Fibroblast of pulmonary artery (primary cell): ENCODE results near the gene SYTL3.
"Not testable (repeated sequence)": the region's sequence is repeated elsewhere in the genome, so short reads cannot be mapped to it uniquely, and the experiment has no call there.

Experiments
- DNase-seq: peaks from one replicate; pipeline ENCODE4 v3.0.0-alpha.2; 2010; ENCODE audit warnings: low read depth
- H3K4me3 ChIP-seq: replicated peaks from 2 replicates; pipeline ENCODE4 v1.5.1; 2011; ENCODE audit warnings: low read depth, mild to moderate bottlenecking, control low read depth, low read length, moderate library complexity
- TF ChIP-seq, protein P1 (sequence below): IDR thresholded peaks from 2 replicates; pipeline ENCODE4 v1.5.1; 2011; ENCODE audit warnings: mild to moderate bottlenecking, control low read depth, low read length, inconsistent platforms; ENCODE audit errors: missing control alignments

SYTL3 gene

DNA sequence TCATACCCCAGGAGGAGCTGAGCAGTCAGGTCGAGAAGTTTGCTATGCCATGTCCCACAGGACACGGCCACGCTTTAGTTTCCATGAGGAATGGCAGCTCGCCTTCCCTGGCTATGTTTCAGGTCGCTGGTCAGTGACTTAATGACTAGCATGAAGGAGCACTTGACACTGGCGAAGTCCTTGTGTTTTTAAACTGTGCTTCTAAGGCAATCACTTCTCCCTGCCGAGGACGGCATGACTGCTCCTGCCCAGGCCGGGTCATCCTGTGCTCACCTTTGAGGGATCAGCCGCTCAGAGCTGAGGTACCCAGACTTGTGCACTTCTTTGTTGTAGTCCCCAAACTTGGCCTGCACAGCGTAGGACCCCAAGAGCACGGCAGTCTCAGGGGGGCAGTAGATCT, 135.2 kb downstream of the SYTL3 start:
- no peak overlapping the region for H3K4me3 ChIP-seq
- TF ChIP-seq, protein P1, sequence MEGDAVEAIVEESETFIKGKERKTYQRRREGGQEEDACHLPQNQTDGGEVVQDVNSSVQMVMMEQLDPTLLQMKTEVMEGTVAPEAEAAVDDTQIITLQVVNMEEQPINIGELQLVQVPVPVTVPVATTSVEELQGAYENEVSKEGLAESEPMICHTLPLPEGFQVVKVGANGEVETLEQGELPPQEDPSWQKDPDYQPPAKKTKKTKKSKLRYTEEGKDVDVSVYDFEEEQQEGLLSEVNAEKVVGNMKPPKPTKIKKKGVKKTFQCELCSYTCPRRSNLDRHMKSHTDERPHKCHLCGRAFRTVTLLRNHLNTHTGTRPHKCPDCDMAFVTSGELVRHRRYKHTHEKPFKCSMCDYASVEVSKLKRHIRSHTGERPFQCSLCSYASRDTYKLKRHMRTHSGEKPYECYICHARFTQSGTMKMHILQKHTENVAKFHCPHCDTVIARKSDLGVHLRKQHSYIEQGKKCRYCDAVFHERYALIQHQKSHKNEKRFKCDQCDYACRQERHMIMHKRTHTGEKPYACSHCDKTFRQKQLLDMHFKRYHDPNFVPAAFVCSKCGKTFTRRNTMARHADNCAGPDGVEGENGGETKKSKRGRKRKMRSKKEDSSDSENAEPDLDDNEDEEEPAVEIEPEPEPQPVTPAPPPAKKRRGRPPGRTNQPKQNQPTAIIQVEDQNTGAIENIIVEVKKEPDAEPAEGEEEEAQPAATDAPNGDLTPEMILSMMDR, result no peak
- DNase-seq, result no peak

DNA sequence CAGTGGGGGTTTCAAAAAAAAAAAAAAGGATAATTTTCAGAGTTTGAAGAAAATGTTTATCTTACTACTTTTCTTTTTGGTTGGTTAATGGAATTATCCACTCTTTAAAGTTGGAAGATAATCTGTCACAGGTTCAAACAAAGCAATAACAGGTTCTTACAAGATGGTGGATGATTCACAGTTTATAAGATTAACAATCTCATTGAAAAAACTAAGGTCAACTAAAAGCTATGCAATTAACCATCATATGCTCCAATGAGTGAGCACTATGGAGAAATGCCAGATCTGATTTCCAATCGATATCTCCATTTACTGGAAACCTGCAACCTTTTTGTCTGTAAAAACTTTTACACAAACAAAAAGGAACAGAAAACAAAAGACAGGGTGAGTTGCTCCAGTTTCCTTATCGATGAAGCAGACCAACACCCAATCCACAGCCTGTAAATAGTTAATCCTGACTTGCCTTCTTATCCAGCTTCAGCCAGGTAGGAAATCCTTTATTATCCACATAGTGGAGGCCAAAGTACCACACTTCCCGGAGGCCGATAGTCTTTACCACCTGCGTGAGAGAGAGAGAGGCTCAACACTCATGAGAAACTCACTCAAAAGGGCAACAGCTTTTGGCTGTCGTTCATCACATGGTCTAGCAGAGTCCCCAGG, 136.9 kb downstream of the SYTL3 start:
- no peak for DNase-seq
- no peak overlapping the region for H3K4me3 ChIP-seq
- TF ChIP-seq, protein P1, result no peak

DNA sequence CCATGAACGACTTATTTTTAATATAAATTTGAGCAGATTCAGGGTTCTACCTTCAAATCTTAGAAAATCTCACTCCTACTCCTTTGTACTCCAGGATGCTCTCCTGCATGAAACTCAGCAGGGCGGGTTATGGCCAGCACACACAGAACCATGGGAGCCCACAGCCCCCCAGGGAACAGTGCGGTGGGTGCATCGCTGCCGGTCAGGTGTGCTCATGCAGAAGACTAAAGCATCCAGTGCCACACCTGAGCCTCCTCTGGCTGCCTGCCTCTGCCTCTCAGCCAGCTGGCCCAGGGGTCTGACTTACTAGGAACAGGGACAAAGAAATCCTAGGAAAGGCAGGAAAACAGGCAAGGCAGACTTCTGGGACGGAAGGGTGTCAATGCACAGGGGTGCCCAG, 137.5 kb downstream of the SYTL3 start:
- H3K4me3 ChIP-seq, result no peak overlapping the region
- no peak for DNase-seq
- TF ChIP-seq, protein P1, result no peak

DNA sequence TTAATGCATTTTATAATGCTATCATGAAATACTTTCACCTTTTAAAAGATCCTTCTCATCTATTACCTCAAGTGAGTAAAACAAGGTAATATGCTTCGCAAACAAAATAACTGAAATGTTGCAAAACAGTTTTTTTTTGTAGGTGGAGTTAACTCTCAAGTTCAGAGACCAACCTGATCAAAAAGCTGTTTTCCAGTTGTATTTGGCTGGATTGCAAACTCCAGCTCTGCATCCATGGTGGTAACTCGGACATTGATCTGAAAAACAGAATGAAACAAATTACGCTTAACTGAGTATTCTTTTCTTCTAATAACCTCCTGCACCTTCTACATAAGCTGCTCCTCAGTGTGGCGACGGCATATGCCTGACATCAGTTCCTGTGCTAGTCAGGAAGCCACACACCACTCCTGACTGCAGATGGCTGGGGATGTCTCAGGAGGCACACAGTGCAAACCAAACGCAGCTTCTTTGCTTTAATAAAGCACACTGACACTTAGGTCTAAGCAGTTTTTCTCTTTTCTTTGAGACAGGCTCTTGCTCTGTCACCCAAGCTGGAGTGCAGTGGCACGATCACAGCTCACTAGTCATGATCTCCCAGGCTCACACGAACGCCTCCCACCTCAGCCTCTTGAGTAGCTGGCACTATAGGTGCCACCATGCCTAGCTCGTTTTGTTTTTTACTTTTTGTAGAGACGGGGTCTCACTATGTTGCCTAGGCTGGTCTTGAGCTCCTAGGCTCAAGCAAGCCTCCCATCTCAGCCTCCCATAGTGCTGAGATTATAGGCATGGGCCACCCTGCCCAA, 139.5 kb downstream of the SYTL3 start:
- no peak for DNase-seq
- no peak overlapping the region for H3K4me3 ChIP-seq
- TF ChIP-seq, protein P1, result no peak

DNA sequence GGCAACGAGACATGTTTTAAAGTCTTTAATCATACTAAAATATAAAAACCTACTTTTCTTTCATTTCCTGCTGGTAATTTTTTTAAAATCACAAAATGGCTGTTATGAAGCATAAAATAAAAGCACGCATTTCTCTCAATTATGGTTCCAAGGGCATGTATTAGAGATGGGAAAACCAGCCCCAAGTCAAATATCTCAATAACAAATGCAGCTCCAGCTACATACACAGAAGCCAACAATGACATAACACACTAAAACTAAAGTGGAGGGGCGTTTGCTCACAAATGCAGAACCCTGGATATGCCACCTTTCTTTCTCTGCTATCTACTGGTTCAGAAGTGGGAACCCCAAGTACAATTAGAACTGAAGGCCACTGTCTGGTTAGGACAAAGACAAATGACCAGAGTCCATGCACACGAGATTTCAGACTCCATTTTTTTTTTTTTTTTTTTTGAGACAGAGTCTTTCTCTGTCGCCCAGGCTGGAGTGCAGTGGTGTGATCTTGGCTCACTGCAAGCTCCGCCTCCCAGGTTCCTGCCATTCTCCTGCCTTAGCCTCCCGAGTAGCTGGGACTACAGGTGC, 141.5 kb downstream of the SYTL3 start:
- DNase-seq, result no peak
- H3K4me3 ChIP-seq, result no peak overlapping the region

DNA sequence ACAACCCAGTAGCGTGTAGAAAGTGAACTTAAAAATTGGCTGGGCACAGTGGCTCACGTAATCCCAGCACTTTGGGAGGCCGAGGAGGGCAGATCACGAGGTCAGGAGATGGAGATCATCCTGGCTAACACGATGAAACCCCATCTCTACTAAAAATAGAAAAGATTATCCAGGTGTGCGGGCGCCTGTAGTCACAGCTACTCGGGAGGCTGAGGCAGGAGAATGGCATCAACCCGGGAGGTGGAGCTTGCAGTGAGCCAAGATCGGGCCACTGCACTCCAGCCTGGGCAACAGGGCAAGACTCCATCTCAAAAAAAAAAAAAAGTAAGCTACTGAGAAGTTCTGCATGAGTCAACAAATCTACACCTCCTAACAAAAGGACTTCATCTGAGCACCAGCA, 142.7 kb downstream of the SYTL3 start:
- not testable (repeated sequence) for H3K4me3 ChIP-seq, DNase-seq

More for the DNA sequence above, 141.5 kb downstream of the SYTL3 start:
- TF ChIP-seq, protein P1, result no peak

DNA sequence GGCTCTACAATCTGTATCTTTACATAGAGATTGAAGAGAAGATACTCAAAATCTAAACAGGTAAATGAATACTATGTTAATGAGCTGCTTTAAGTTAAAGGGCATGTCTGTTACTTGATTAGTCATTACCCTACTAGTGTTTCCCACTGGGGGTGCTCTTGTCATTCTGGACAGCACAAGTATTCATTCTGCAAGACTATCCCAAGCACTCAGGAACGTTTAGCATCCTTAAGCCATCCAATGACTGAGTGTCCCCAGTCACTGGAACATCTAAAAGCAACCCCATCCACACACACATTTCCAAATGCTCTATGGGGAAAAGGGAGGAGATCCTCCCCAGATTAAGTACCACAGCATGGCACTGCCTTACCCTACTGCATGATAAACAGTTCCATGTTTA, 143.6 kb downstream of the SYTL3 start:
- no peak overlapping the region for H3K4me3 ChIP-seq
- TF ChIP-seq, protein P1, result peak; percentile 61
- peak; percentile 64 for DNase-seq
